BJ (cell line): ENCODE results near the gene CCNB2. TPM values are rescaled to one million over a fixed set of nuclear protein-coding genes. Genes with fewer than 3 reads are reported as not detected.

Experiments
- CTCF ChIA-PET: fragments of 350-600 bp; formaldehyde crosslinking; extraction: SDS; loops from one replicate; lab custom pipeline; 2021; ENCODE audit warnings: antibody characterized with exemption, inconsistent platforms; lab: Yijun Ruan, JAX
- POLR2A ChIA-PET: fragments of 300-600 bp; sonication (Branson Sonifier 250); formaldehyde crosslinking; extraction: SDS; loops from one replicate; lab custom pipeline; 2021; ENCODE audit warnings: antibody characterized with exemption; lab: Charles Lee
- DNase-seq: peaks from one replicate; pipeline ENCODE4 v3.0.0-alpha.2; 2011; ENCODE audit warnings: low read depth
- H3K27me3 ChIP-seq: 2 replicates; pipeline ENCODE4 v1.6.0; 2011; ENCODE audit warnings: low read length; ENCODE audit not compliant: control insufficient read depth, insufficient read depth
- H3K36me3 ChIP-seq: 2 replicates; pipeline ENCODE4 v1.5.1; 2011; ENCODE audit warnings: low read length; ENCODE audit not compliant: control insufficient read depth, insufficient read depth
- H3K4me3 ChIP-seq: 2 replicates; pipeline ENCODE4 v1.5.1; 2011; ENCODE audit warnings: low read depth, mild to moderate bottlenecking, control low read depth, low read length
- polyA plus RNA-seq: library from polyadenylated mRNA; depleted of rRNA; stranded (reverse); fragments of >200 nt; gene quantifications from 2 replicates; pipeline ENCODE4 v1.2.3, GENCODE V29; 2011
- TF ChIP-seq, protein P1 (sequence below): IDR thresholded peaks from 2 replicates; pipeline ENCODE4 v1.5.1; 2011; ENCODE audit warnings: low read depth, mild to moderate bottlenecking, control low read depth, inconsistent platforms, low read length, moderate library complexity; ENCODE audit not compliant: insufficient read depth

CCNB2 gene
- polyA plus RNA-seq, 1 experiment, result 33.5 TPM

DNA sequence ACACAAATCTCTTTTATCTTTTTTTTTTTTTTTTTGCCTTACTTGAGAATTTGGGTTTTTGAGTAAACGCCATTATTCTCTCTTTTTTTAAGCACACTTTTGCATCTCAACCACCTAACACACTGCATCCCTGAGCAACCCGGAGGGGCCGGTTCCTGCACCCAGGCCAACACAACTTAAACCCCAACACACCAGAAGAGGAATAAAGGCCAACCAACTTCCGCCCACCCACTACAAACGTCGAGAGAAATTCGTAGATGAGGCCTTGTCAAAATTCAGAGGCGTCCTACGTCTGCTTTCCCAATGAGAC is 389 bp upstream of the CCNB2 start:
- no peaks in the 10 kb centered on the region for H3K27me3 ChIP-seq
- ChIA-PET CTCF (no interaction called here), POLR2A (no interaction called here)
- TF ChIP-seq, protein P1, sequence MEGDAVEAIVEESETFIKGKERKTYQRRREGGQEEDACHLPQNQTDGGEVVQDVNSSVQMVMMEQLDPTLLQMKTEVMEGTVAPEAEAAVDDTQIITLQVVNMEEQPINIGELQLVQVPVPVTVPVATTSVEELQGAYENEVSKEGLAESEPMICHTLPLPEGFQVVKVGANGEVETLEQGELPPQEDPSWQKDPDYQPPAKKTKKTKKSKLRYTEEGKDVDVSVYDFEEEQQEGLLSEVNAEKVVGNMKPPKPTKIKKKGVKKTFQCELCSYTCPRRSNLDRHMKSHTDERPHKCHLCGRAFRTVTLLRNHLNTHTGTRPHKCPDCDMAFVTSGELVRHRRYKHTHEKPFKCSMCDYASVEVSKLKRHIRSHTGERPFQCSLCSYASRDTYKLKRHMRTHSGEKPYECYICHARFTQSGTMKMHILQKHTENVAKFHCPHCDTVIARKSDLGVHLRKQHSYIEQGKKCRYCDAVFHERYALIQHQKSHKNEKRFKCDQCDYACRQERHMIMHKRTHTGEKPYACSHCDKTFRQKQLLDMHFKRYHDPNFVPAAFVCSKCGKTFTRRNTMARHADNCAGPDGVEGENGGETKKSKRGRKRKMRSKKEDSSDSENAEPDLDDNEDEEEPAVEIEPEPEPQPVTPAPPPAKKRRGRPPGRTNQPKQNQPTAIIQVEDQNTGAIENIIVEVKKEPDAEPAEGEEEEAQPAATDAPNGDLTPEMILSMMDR, result no peak
- peaks cover 1% of the 10 kb centered on the region; the same call in 1 of the 2 replicates for H3K36me3 ChIP-seq
- H3K4me3 ChIP-seq, result peak overlapping the region; percentile 97
- DNase-seq, result no peak

DNA sequence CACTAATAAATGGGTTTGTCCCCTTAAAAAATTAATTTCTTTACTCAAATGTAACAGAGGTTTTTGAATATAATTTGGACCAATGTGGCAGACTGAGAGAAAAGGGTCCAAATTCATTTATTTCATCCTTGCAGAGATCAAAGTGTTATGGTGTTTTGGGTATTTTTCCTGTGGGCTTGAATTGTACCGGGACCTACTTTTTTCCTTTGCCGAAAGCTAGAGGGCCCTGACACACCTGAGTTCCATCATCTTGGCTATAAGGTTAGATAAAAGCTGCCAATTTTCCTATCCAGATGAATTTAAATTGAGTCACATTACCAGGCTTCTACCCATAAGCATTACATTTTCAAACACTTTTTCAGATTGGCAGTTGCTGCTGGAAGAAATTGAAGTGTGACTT is 908 bp downstream of the CCNB2 start:
- POLR2A ChIA-PET, result no interaction called here
- peak overlapping the region; percentile 97 for H3K4me3 ChIP-seq
- TF ChIP-seq, protein P1, result 0 out of 2 replicates have a peak, but pooled peaks have one; percentile 16
- CTCF ChIA-PET, result no interaction called here
- peaks cover 1% of the 10 kb centered on the region; the same call in 1 of the 2 replicates for H3K36me3 ChIP-seq
- no peaks in the 10 kb centered on the region for H3K27me3 ChIP-seq
- no peak for DNase-seq

- TF ChIP-seq, protein P1, result no peak
- ChIA-PET CTCF (interaction anchor here (1.7 kb wide), 1 partner anchor 27 kb away, joined by 3 read pairs; no protein-coding TSS in a partner anchor), POLR2A (interaction anchor here (0.6 kb wide), 1 partner anchor 9 kb away, joined by 3 read pairs; no protein-coding TSS in a partner anchor)
- no peak for DNase-seq
- Histone ChIP-seq H3K36me3 (no peaks in the 10 kb centered on the region; the same call in 1 of the 2 replicates), H3K4me3 (no peak overlapping the region), H3K27me3 (no peaks in the 10 kb centered on the region)
Observed at GRCh38 chr15:59111251-59111650, 6.3 kb downstream of the CCNB2 start.

GRCh38 chr15:59115047-59115446 is 10.1 kb downstream of the CCNB2 start:
- peaks cover 2% of the 10 kb centered on the region; the same call in 1 of the 2 replicates for H3K36me3 ChIP-seq
- POLR2A ChIA-PET, result no interaction called here
- no peak for DNase-seq

DNA sequence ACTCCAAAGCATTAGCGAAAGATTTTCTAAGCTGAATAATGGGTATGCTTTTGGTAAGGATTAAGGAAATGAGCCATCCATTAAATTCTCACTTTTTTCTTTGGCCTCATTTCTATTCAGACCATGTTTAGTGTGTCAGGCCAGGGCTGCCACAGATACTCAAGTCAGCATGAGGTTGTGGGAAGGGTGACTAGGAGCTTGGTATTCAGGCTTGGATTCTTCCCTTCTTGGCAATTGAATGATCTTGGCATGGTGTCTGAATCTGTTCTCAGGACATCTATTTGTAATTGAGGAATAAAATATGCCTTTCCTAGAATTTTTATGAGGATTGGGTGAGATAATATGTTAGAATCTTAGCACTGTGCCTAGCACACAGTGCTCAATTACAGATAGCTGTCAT is 11.2 kb downstream of the CCNB2 start:
- Histone ChIP-seq H3K36me3 (peaks cover 2% of the 10 kb centered on the region; the same call in 1 of the 2 replicates), H3K4me3 (no peak overlapping the region), H3K27me3 (no peaks in the 10 kb centered on the region)
- ChIA-PET POLR2A (no interaction called here), CTCF (interaction anchor here (0.6 kb wide), 1 partner anchor 20 kb away, joined by 3 read pairs; no protein-coding TSS in a partner anchor)
- DNase-seq, result no peak
- TF ChIP-seq, protein P1, result no peak

More at GRCh38 chr15:59115047-59115446, 10.1 kb downstream of the CCNB2 start:
- H3K4me3 ChIP-seq, result no peak overlapping the region
- CTCF ChIA-PET, result no interaction called here
- no peaks in the 10 kb centered on the region for H3K27me3 ChIP-seq
- TF ChIP-seq, protein P1, result no peak
